Measurements from ENCODE around the gene ARRB2. TPM values are rescaled to one million over a fixed set of nuclear protein-coding genes. Genes with fewer than 3 reads are reported as not detected.

Gene ARRB2
- total and polyA plus RNA-seq, 4 donors = 11.8 to 16.5 (median 13.9) TPM

GRCh38 chr17:4721203-4722135, 11.0 kb downstream of the ARRB2 start:
- TF ChIP-seq YY1 (IDR thresholded peaks at IDR 0.05) = peak; percentile 60
- TF ChIP-seq HNF4G (IDR thresholded peaks at IDR 0.05) = peak; percentile 40
- TF ChIP-seq FOXA1 (IDR thresholded peaks at IDR 0.05) = peak; percentile 98
- TF ChIP-seq ZBTB33 (IDR thresholded peaks at IDR 0.05) = peak; percentile 92
- TF ChIP-seq RAD21 (IDR thresholded peaks at IDR 0.05) = peak; percentile 41 to 61
- TF ChIP-seq MAX (IDR thresholded peaks at IDR 0.05) = peak; percentile 93
- TF ChIP-seq RXRA (IDR thresholded peaks at IDR 0.05) = peak; percentile 94 to 99
- peak; percentile 54 for TF ChIP-seq NR2F2 (IDR thresholded peaks at IDR 0.05)
- TF ChIP-seq REST (IDR thresholded peaks at IDR 0.05) = peak; percentile 86
- peak; percentile 92 to 94 for TF ChIP-seq JUND (IDR thresholded peaks at IDR 0.05)
- TF ChIP-seq HNF4A (conservative IDR thresholded peaks at IDR 0.05) = peak; percentile 86 to 92
- TF ChIP-seq TAF1 (conservative IDR thresholded peaks at IDR 0.05) = no peak
- TF ChIP-seq GABPA (IDR thresholded peaks at IDR 0.05 in 1 of 2, conservative IDR thresholded peaks at IDR 0.05 in 1 of 2) = peak in 1 of 2 donors; percentile 61
- peak; percentile 94 for TF ChIP-seq SP1 (IDR thresholded peaks at IDR 0.05)
- peak; percentile 98 for TF ChIP-seq FOXA2 (IDR thresholded peaks at IDR 0.05)
- peak; percentile 63 for TF ChIP-seq ATF3 (IDR thresholded peaks at IDR 0.05)
- no peak for TF ChIP-seq CTCF (IDR thresholded peaks at IDR 0.05; ENCODE audit: low read depth, low read length, missing input control)
- peak in 1 of 2 donors; percentile 50 for TF ChIP-seq EGR1 (IDR thresholded peaks at IDR 0.05; ENCODE audit: low read depth in 2 of 2)
- Histone ChIP-seq H3K4me1 (ENCODE audit: control insufficient read depth in 4 of 4, insufficient read depth in 4 of 4, low read length in 3 of 4) (peaks cover 10 to 26% (median 22%) of the 10 kb centered on the region in 4 donors), H3K9me3 (ENCODE audit: control insufficient read depth in 4 of 4, low read length in 3 of 4) (no peaks in the 10 kb centered on the region), H3K4me3 (ENCODE audit: low read depth in 1 of 3, low read length in 3 of 3) (no peak overlapping the region), H3K36me3 (ENCODE audit: control insufficient read depth in 4 of 4, insufficient read depth in 3 of 4, low read depth in 1 of 4, low read length in 3 of 4) (peaks cover 2 to 8% (median 3%) of the 10 kb centered on the region in 4 donors), H3K27ac (ENCODE audit: low read depth in 1 of 2, low read length in 2 of 2) (peak overlapping the region; percentile 62 to 82), H3K9ac (ENCODE audit: low read depth in 1 of 2, low read length in 2 of 2) (peak overlapping the region in 1 of 2 donors; percentile 63), H3K27me3 (ENCODE audit: control insufficient read depth in 4 of 4, insufficient read depth in 4 of 4, low read length in 3 of 4) (no peaks in the 10 kb centered on the region)
- 35% methylated on average over 20 of the region's 20 CpGs for WGBS
- no peak for DNase-seq (ENCODE audit: low spot score)
